SK-N-SH (cell line): ENCODE results near the gene ALPK3. TPM values are rescaled to one million over a fixed set of nuclear protein-coding genes. Genes with fewer than 3 reads are reported as not detected.

Experiments used
- CTCF ChIA-PET: fragments of 300-600, 350-600 bp; formaldehyde crosslinking; extraction: SDS; loops from one replicate; lab custom pipeline; 2021; lab: Yijun Ruan, JAX
- POLR2A ChIA-PET: fragments of 350-600 bp; sonication (Branson Sonifier 250); formaldehyde crosslinking; extraction: SDS; loops from one replicate; lab custom pipeline; 2020; ENCODE audit warnings: antibody characterized with exemption, inconsistent platforms; lab: Yijun Ruan, JAX
- DNase-seq: peaks from one replicate; pipeline ENCODE4 v3.0.0; 2012
- H2AFZ ChIP-seq: fragments of 200-600 bp; sonication (generic); 2 replicates; pipeline ENCODE4 v1.8.1; 2016; ENCODE audit warnings: antibody characterized with exemption, mild to moderate bottlenecking, low read depth
- H3F3A ChIP-seq: fragments of 200-600 bp; sonication (generic); replicated peaks from 2 replicates; pipeline ENCODE3; 2016; ENCODE audit warnings: antibody characterized with exemption, mild to moderate bottlenecking; ENCODE audit not compliant: insufficient read depth
- H3K27ac ChIP-seq, 2 experiments: fragments of 200-500 bp in 1 of 2; fragments of 200-600 bp in 1 of 2; sonication (Bioruptor generic) in 1 of 2; sonication (generic), shearing (Covaris generic) in 1 of 2; 2 replicates each; pipeline versions ENCODE4 v1.5.1 to v1.6.1; 2014 to 2016; ENCODE audit warnings: low read depth in 2 of 2, inconsistent platforms in 1 of 2, low read length in 1 of 2, mild to moderate bottlenecking in 1 of 2, mixed read lengths in 1 of 2
- H3K27me3 ChIP-seq: fragments of 200-600 bp; sonication (generic), shearing (Covaris generic); 2 replicates; pipeline ENCODE4 v1.6.1; 2016; ENCODE audit warnings: mixed run types; ENCODE audit not compliant: insufficient read depth
- H3K36me3 ChIP-seq, 2 experiments: fragments of 200-500 bp in 1 of 2; fragments of 200-600 bp in 1 of 2; sonication (Bioruptor generic) in 1 of 2; sonication (generic) in 1 of 2; replicated peaks in 1 of 2; 2 replicates each; pipeline versions ENCODE3 to v1.5.1; 2014 to 2016; ENCODE audit warnings: low read length in 1 of 2, mild to moderate bottlenecking in 1 of 2; ENCODE audit not compliant: insufficient read depth in 2 of 2, control insufficient read depth in 1 of 2
- H3K4me1 ChIP-seq, 2 experiments: fragments of 200-500 bp in 1 of 2; fragments of 200-600 bp in 1 of 2; sonication (Bioruptor generic) in 1 of 2; sonication (generic), shearing (Covaris generic) in 1 of 2; 2 replicates each; pipeline versions ENCODE4 v1.5.1 to v1.6.1; 2014 to 2016; ENCODE audit warnings: low read depth in 1 of 2, low read length in 1 of 2, mixed run types in 1 of 2; ENCODE audit not compliant: insufficient read depth in 2 of 2, control insufficient read depth in 1 of 2
- H3K4me2 ChIP-seq: fragments of 200-600 bp; sonication (generic), shearing (Covaris generic); 2 replicates; pipeline ENCODE4 v1.6.1; 2017; ENCODE audit warnings: mixed run types
- H3K4me3 ChIP-seq, 2 experiments: fragments of 200-500 bp in 1 of 2; fragments of 200-600 bp in 1 of 2; sonication (Bioruptor generic) in 1 of 2; sonication (generic), shearing (Covaris generic) in 1 of 2; 2 replicates each; pipeline versions ENCODE4 v1.5.1 to v1.8.1; 2014 to 2016; ENCODE audit warnings: low read depth in 2 of 2, inconsistent platforms in 1 of 2, low read length in 1 of 2, mild to moderate bottlenecking in 1 of 2, mixed read lengths in 1 of 2, moderate library complexity in 1 of 2
- H3K79me2 ChIP-seq: fragments of 200-600 bp; sonication (generic); 2 replicates; pipeline ENCODE4 v1.8.1; 2017; ENCODE audit warnings: mild to moderate bottlenecking; ENCODE audit not compliant: insufficient read depth
- H3K9ac ChIP-seq: fragments of 200-600 bp; sonication (generic); 2 replicates; pipeline ENCODE4 v1.6.1; 2017; ENCODE audit warnings: mixed run types
- H3K9me2 ChIP-seq: fragments of 200-600 bp; sonication (generic); 2 replicates; pipeline ENCODE4 v1.6.1; 2017; ENCODE audit warnings: mixed run types
- H3K9me3 ChIP-seq: fragments of 200-600 bp; sonication (generic); 2 replicates; pipeline ENCODE4 v1.6.1; 2017; ENCODE audit warnings: mixed run types, mild to moderate bottlenecking, moderate library complexity
- H4K20me1 ChIP-seq: fragments of 200-600 bp; sonication (generic); 2 replicates; pipeline ENCODE4 v1.6.1; 2017; ENCODE audit warnings: mild to moderate bottlenecking, mixed run types; ENCODE audit not compliant: insufficient read depth
- EP300 ChIP-seq, 2 experiments: IDR thresholded peaks; 2 replicates each; pipeline versions ENCODE4 v1.4.0 to v1.6.1; 2012; ENCODE audit warnings: borderline replicate concordance in 1 of 2, low read depth in 1 of 2, low read length in 1 of 2
- EZH2phosphoT487 ChIP-seq: fragments of 200-600 bp; sonication (generic); IDR thresholded peaks from 2 replicates; pipeline ENCODE4 v1.6.1; 2017; ENCODE audit warnings: low read depth, mixed run types, mild to moderate bottlenecking, antibody characterized with exemption, moderate library complexity, borderline replicate concordance
- FOSL2 ChIP-seq: IDR thresholded peaks from 2 replicates; pipeline ENCODE4 v1.4.0; 2012; ENCODE audit warnings: low read depth, mild to moderate bottlenecking, moderate library complexity, borderline replicate concordance
- FOXJ3 ChIP-seq: sonication (generic); formaldehyde crosslinking; IDR thresholded peaks from 2 replicates; pipeline ENCODE4 v1.5.1; 2020; ENCODE audit warnings: mild to moderate bottlenecking, missing genetic modification reagents
- FOXM1 ChIP-seq: IDR thresholded peaks from 2 replicates; pipeline ENCODE4 v1.4.0; 2012; ENCODE audit warnings: low read depth, mild to moderate bottlenecking
- GABPA ChIP-seq: IDR thresholded peaks from 2 replicates; pipeline ENCODE4 v1.4.0; 2012; ENCODE audit warnings: low read depth, mild to moderate bottlenecking
- IRF3 ChIP-seq: fragments of 150-350 bp; IDR thresholded peaks from 2 replicates; pipeline ENCODE4 v1.6.1; 2016; ENCODE audit warnings: mild to moderate bottlenecking, low read depth, low read length
- JUND ChIP-seq: IDR thresholded peaks from 2 replicates; pipeline ENCODE4 v1.4.0; 2012
- MAX ChIP-seq: IDR thresholded peaks from 2 replicates; pipeline ENCODE4 v1.4.0; 2012; ENCODE audit warnings: low read depth
- MXI1 ChIP-seq: IDR thresholded peaks from 2 replicates; pipeline ENCODE4 v1.6.1; 2012; ENCODE audit warnings: mild to moderate bottlenecking, low read depth, low read length, improper control_type of control experiment
- PBX3 ChIP-seq: IDR thresholded peaks from 2 replicates; pipeline ENCODE4; 2012
- POLR2AphosphoS5 ChIP-seq: IDR thresholded peaks from 2 replicates; pipeline ENCODE4 v1.6.1; 2012; ENCODE audit warnings: low read depth, low read length
- RAD21 ChIP-seq: IDR thresholded peaks from 2 replicates; pipeline ENCODE4 v1.6.1; 2012; ENCODE audit warnings: mild to moderate bottlenecking, low read length
- RXRA ChIP-seq: IDR thresholded peaks from 2 replicates; pipeline ENCODE4 v1.4.0; 2012; ENCODE audit warnings: low read depth, mild to moderate bottlenecking, borderline replicate concordance
- SIN3A ChIP-seq: IDR thresholded peaks from 2 replicates; pipeline ENCODE4 v1.6.1; 2012; ENCODE audit warnings: low read depth, mild to moderate bottlenecking, low read length, moderate library complexity, borderline replicate concordance
- TAF1 ChIP-seq: IDR thresholded peaks from 2 replicates; pipeline ENCODE4 v1.6.1; 2012; ENCODE audit warnings: low read depth, mild to moderate bottlenecking, low read length, moderate library complexity, borderline replicate concordance
- TCF12 ChIP-seq: IDR thresholded peaks from 2 replicates; pipeline ENCODE4 v1.4.0; 2012
- USF1 ChIP-seq: IDR thresholded peaks from 2 replicates; pipeline ENCODE4 v1.4.0; 2012; ENCODE audit warnings: low read depth, borderline replicate concordance
- WGBS: methylation state at CpG from one replicate; pipeline ENCODE4 v1.1.6; 2017; ENCODE audit warnings: low lambda C conversion rate; 5-methylcytosine and 5-hydroxymethylcytosine counted together
- polyA plus RNA-seq, 3 experiments: library from polyadenylated mRNA; depleted of rRNA; stranded (reverse); fragments of >200 nt; gene quantifications; 2 replicates each; pipeline ENCODE4 v1.2.3, GENCODE V29; 2012

ALPK3 gene
- polyA plus RNA-seq, 1 of the 3 experiments (the other 2 are of a cell fraction) = 0.16 TPM

GRCh38 chr15:84892786-84893307, 75.7 kb downstream of the ALPK3 start (continued):
- TF ChIP-seq FOXJ3 (CRISPR knock-in tag) (no peak), TCF12 (no peak), USF1 (no peak), JUND (no peak), POLR2AphosphoS5 (no peak)

- DNase-seq = no peak
- Histone ChIP-seq H3K36me3 (no peaks in the 10 kb centered on the region), H3K9me3 (no peaks in the 10 kb centered on the region), H3K27ac (no peak overlapping the region), H3K9me2 (no peaks in the 10 kb centered on the region), H3K4me2 (no peak overlapping the region), H3F3A (no peaks in the 10 kb centered on the region), H2AFZ (no peak overlapping the region), H3K4me3 (no peak overlapping the region), H3K27me3 (no peaks in the 10 kb centered on the region), H3K4me1 (no peaks in the 10 kb centered on the region; a peak in 1 of 4 replicates), H4K20me1 (no peaks in the 10 kb centered on the region), H3K79me2 (no peaks in the 10 kb centered on the region), H3K9ac (no peak overlapping the region)
- POLR2A ChIA-PET = no interaction called here
- TF ChIP-seq MXI1 = no peak
- WGBS = 65% methylated on average over 10 of the region's 10 CpGs
- CTCF ChIA-PET = no interaction called here
These were observed 76.5 kb downstream of the ALPK3 start for GRCh38 chr15:84893607-84894006.

GRCh38 chr15:84894736-84895425, 77.7 kb downstream of the ALPK3 start:
- no peak overlapping the region for H3K27ac ChIP-seq
- no peaks in the 10 kb centered on the region for H3K27me3 ChIP-seq
- no peak overlapping the region for H2AFZ ChIP-seq
- H3K9me3 ChIP-seq = no peaks in the 10 kb centered on the region
- no peaks in the 10 kb centered on the region for H3K79me2 ChIP-seq
- H3K4me3 ChIP-seq = no peak overlapping the region
- 91% methylated on average over 10 of the region's 12 CpGs for WGBS
- POLR2A ChIA-PET = no interaction called here
- no peak for DNase-seq
- H3K4me1 ChIP-seq = no peaks in the 10 kb centered on the region; a peak in 1 of 4 replicates
- no peak overlapping the region for H3K9ac ChIP-seq
- H3K9me2 ChIP-seq = no peaks in the 10 kb centered on the region
- no peaks in the 10 kb centered on the region for H3F3A ChIP-seq
- H3K36me3 ChIP-seq = no peaks in the 10 kb centered on the region
- H4K20me1 ChIP-seq = no peaks in the 10 kb centered on the region
- H3K4me2 ChIP-seq = no peak overlapping the region
- CTCF ChIA-PET = no interaction called here
- TF ChIP-seq PBX3 (no peak), EZH2phosphoT487 (no peak), IRF3 (no peak), RXRA (no peak), RAD21 (no peak), MXI1 (no peak), TAF1 (no peak), SIN3A (no peak), FOXM1 (no peak), EP300 (IDR thresholded peaks at IDR 0.05; ENCODE audit: borderline replicate concordance in 1 of 2, low read depth in 1 of 2, low read length in 1 of 2) (no peak), MAX (no peak), GABPA (no peak), FOSL2 (no peak)
